ENCODE measurements around the gene RSL24D1. TPM values are rescaled to one million over a fixed set of nuclear protein-coding genes. Genes with fewer than 3 reads are reported as not detected.
A peak's percentile ranks its signal among the peaks of the same experiment; 100 is the strongest.

The RSL24D1 gene
- total and polyA plus RNA-seq, 2 of the 4 experiments (the other 2 are of a cell fraction), result 36.5 to 36.7 TPM

GRCh38 chr15:55202206-55202605 lies 5.5 kb upstream of the RSL24D1 start:
- Histone ChIP-seq H4K91ac (ENCODE audit: insufficient read depth, low read depth, low read length) (no peak overlapping the region), H2AK5ac (ENCODE audit: low read depth, low read length) (no peak overlapping the region), H2BK120ac (ENCODE audit: low read depth, low read length) (no peak overlapping the region), H3K79me1 (ENCODE audit: low read depth in 1 of 2, low read length in 2 of 2) (no peaks in the 10 kb centered on the region), H2BK20ac (ENCODE audit: low read depth, low read length) (no peak overlapping the region), H3K9me1 (ENCODE audit: insufficient read depth, low read length) (0 out of 2 replicates have a peak, but pooled peaks cover 4% of the 10 kb centered on the region), H4K5ac (ENCODE audit: low read depth, low read length) (no peak overlapping the region), H3K14ac (replicated peaks; ENCODE audit: low read depth, low read length) (no peak overlapping the region), H2AK9ac (replicated peaks; ENCODE audit: low read depth, low read length, poor library complexity) (no peak overlapping the region), H4K20me1 (ENCODE audit: insufficient read depth, low read length) (no peaks in the 10 kb centered on the region), H3K4me2 (ENCODE audit: low read depth, low read length) (no peak overlapping the region), H3K4ac (ENCODE audit: low read depth, low read length) (no peak overlapping the region), H3K27me3 (ENCODE audit: control insufficient read depth, insufficient read depth, low read length) (no peaks in the 10 kb centered on the region), H3K4me3 (ENCODE audit: insufficient read depth, low read depth, low read length) (no peak overlapping the region), H2BK15ac (ENCODE audit: low read depth, low read length) (no peak overlapping the region), H4K8ac (ENCODE audit: low read depth in 2 of 2, low read length in 2 of 2) (no peak overlapping the region), H2BK5ac (ENCODE audit: low read depth, low read length, poor library complexity, severe bottlenecking) (no peak overlapping the region), H3K9ac (ENCODE audit: low read depth, low read length) (no peak overlapping the region), H3K27ac (ENCODE audit: insufficient read depth, low read length) (no peak overlapping the region), H3K56ac (ENCODE audit: extremely low read depth, insufficient read depth, low read length) (no peak overlapping the region), H3K9me3 (ENCODE audit: control insufficient read depth, insufficient read depth, low read length) (no peaks in the 10 kb centered on the region), H3K4me1 (ENCODE audit: control insufficient read depth, insufficient read depth, low read length) (no peaks in the 10 kb centered on the region), H3K23ac (ENCODE audit: low read depth, low read length) (no peak overlapping the region), H3K18ac (ENCODE audit: low read depth, low read length) (no peak overlapping the region), H2AFZ (replicated peaks; ENCODE audit: low read length, poor library complexity) (no peak overlapping the region), H3K36me3 (ENCODE audit: control insufficient read depth, insufficient read depth, low read length) (peaks cover 3% of the 10 kb centered on the region)
- WGBS, 2 experiments (ENCODE audit: extremely low coverage in 2 of 2, insufficient read length in 1 of 2), result no CpG with 5 or more reads among the region's 1 CpG
- dilution Hi-C loops (cut with HindIII; ENCODE audit: low sequenced_read_pairs, unreplicated experiment), result no loop called here
- ChIA-PET POLR2A (ENCODE audit: unreplicated experiment) (no interaction called here), CTCF (interaction anchor here (0.7 kb wide), 1 partner anchor 254 kb away, joined by 3 read pairs; no protein-coding TSS in a partner anchor)
- DNase-seq (no peak), ATAC-seq (ENCODE audit: low read depth) (no peak)
- TF ChIP-seq CTCF (conservative IDR thresholded peaks at IDR 0.05; ENCODE audit: low read depth, low read length), result no peak
- 0 out of 2 replicates have a peak, but pooled peaks have one; percentile 18 for TF ChIP-seq CEBPB (IDR thresholded peaks at IDR 0.05; ENCODE audit: low read depth, low read length)
- BruUV-seq (replicated peaks), result no TSS peak
- in situ Hi-C loops (cut with MboI; ENCODE audit: low sequenced_read_pairs), result no loop called here
- intact Hi-C loops (cut with micrococcal nuclease), result no loop called here

Data from IMR-90 (cell line).